B cell (primary cell): Measurements from ENCODE around the gene IRF1. TPM values are rescaled to one million over a fixed set of nuclear protein-coding genes. Genes with fewer than 3 reads are reported as not detected.

Experiments used
- ATAC-seq: fragments of 200-7000 bp; cut with Tn5 transposase; one replicate; pipeline ENCODE4 v1.10.0; 2021; ENCODE audit warnings: low read depth, mild to moderate bottlenecking, moderate number of reproducible peaks, moderate library complexity
- CTCF ChIA-PET: fragments of 350-600 bp; sonication (Branson Sonifier 250); formaldehyde crosslinking; loops from one replicate; lab custom pipeline; 2021; ENCODE audit warnings: antibody characterized with exemption, inconsistent platforms; lab: Charles Lee
- POLR2A ChIA-PET: fragments of 350-600 bp; sonication (Branson Sonifier 250); formaldehyde crosslinking; loops from one replicate; lab custom pipeline; 2021; ENCODE audit warnings: antibody characterized with exemption; lab: Charles Lee
- DNase-seq: peaks from one replicate; pipeline ENCODE4 v3.0.0; 2013
- H2AFZ ChIP-seq: 2 replicates; pipeline ENCODE4 v1.6.1; 2012; ENCODE audit warnings: mild to moderate bottlenecking, low read depth, low read length; ENCODE audit not compliant: insufficient read depth, poor library complexity, severe bottlenecking
- H3K27ac ChIP-seq, 2 donors: 1 replicate in 1 of 2; 2 replicates in 1 of 2; pipeline ENCODE4 v1.5.1; 2012 to 2013; ENCODE audit warnings: low read length in 2 of 2, mild to moderate bottlenecking in 2 of 2, moderate library complexity in 1 of 2
- H3K27me3 ChIP-seq, 4 experiments: fragments of 200-600 bp in 1 of 4; sonication (generic) in 1 of 4; replicated peaks in 1 of 4; 1 replicate in 2 of 4; 2 replicates in 2 of 4; pipeline versions ENCODE4 v1.6.1 to v1.7.0; 2013 to 2016; ENCODE audit warnings: low read length in 3 of 4, mild to moderate bottlenecking in 2 of 4, mixed read lengths in 1 of 4, moderate library complexity in 1 of 4; ENCODE audit not compliant: insufficient read depth in 4 of 4, control insufficient read depth in 3 of 4; ENCODE audit errors: control extremely low read depth in 1 of 4
- H3K36me3 ChIP-seq, 2 experiments: replicated peaks in 1 of 2; 1 replicate in 1 of 2; 2 replicates in 1 of 2; pipeline versions ENCODE4 v1.6.1 to v1.7.1; 2013; ENCODE audit warnings: low read length in 1 of 2; ENCODE audit not compliant: insufficient read depth in 2 of 2, control insufficient read depth in 1 of 2; ENCODE audit errors: control extremely low read depth in 1 of 2, extremely low read depth in 1 of 2
- H3K4me1 ChIP-seq, 2 donors: fragments of 200-600 bp in 1 of 2; sonication (generic) in 1 of 2; 1 replicate in 1 of 2; 2 replicates in 1 of 2; pipeline versions ENCODE4 v1.5.1 to v1.6.1; 2013 to 2017; ENCODE audit warnings: low read length in 2 of 2; ENCODE audit not compliant: control insufficient read depth in 2 of 2, insufficient read depth in 2 of 2
- H3K4me2 ChIP-seq: replicated peaks from 2 replicates; pipeline ENCODE3; 2012; ENCODE audit warnings: mild to moderate bottlenecking, low read depth, low read length; ENCODE audit not compliant: poor library complexity, severe bottlenecking
- H3K4me3 ChIP-seq, 5 experiments: fragments of 200-600 bp in 1 of 5; sonication (generic) in 1 of 5; 1 replicate in 3 of 5; 2 replicates in 2 of 5; pipeline versions ENCODE4 v1.5.1 to v1.7.0; 2011 to 2016; ENCODE audit warnings: low read length in 4 of 5, mild to moderate bottlenecking in 4 of 5, low read depth in 2 of 5, control low read depth in 1 of 5, moderate library complexity in 1 of 5; ENCODE audit not compliant: insufficient read depth in 1 of 5; ENCODE audit errors: control extremely low read depth in 1 of 5, extremely low read depth in 1 of 5
- H3K79me2 ChIP-seq: fragments of 200-600 bp; sonication (generic); one replicate; pipeline ENCODE4 v1.6.0; 2016; ENCODE audit warnings: low read length; ENCODE audit not compliant: control insufficient read depth, insufficient read depth
- H3K9ac ChIP-seq: fragments of 200-600 bp; sonication (generic); 2 replicates; pipeline ENCODE4 v1.6.1; 2017; ENCODE audit warnings: mild to moderate bottlenecking, low read length, moderate library complexity
- H3K9me3 ChIP-seq, 3 donors: one replicate each; pipeline versions ENCODE4 v1.6.1 to v1.7.1; 2013; ENCODE audit warnings: low read length in 2 of 3; ENCODE audit not compliant: control insufficient read depth in 2 of 3, insufficient read depth in 1 of 3; ENCODE audit errors: control extremely low read depth in 1 of 3
- H4K20me1 ChIP-seq: 2 replicates; pipeline ENCODE4 v1.6.0; 2012; ENCODE audit warnings: mild to moderate bottlenecking, low read length; ENCODE audit not compliant: insufficient read depth, control insufficient read depth, poor library complexity, severe bottlenecking
- H3K27ac Mint-ChIP-seq: one replicate; pipeline ENCODE4 v1.8.0; 2021; ENCODE audit warnings: mixed read lengths
- H3K27me3 Mint-ChIP-seq: one replicate; pipeline ENCODE4 v1.8.0; 2021; ENCODE audit warnings: mixed read lengths
- H3K4me1 Mint-ChIP-seq: one replicate; pipeline ENCODE4 v1.8.0; 2021; ENCODE audit warnings: mixed read lengths
- H3K4me3 Mint-ChIP-seq: one replicate; pipeline ENCODE4 v1.8.0; 2021; ENCODE audit warnings: mixed read lengths
- H3K9me3 Mint-ChIP-seq: one replicate; pipeline ENCODE4 v1.8.0; 2022; ENCODE audit warnings: mixed read lengths; ENCODE audit not compliant: insufficient read depth
- EZH2 ChIP-seq: IDR thresholded peaks from 2 replicates; pipeline ENCODE4 v1.6.1; 2012; ENCODE audit warnings: borderline replicate concordance, low read depth, mild to moderate bottlenecking, moderate library complexity, low read length; ENCODE audit not compliant: insufficient read depth, poor library complexity, severe bottlenecking
- WGBS: methylation state at CpG from one replicate; pipeline ENCODE4 v1.1.5; 2013; ENCODE audit warnings: missing lambda C conversion rate; ENCODE audit not compliant: insufficient coverage; 5-methylcytosine and 5-hydroxymethylcytosine counted together
- intact Hi-C: fragments of 100-400 bp; cut with micrococcal nuclease; formaldehyde crosslinking; loops from one replicate; pipeline ENCODE4 v1.10.0; 2022
- polyA plus RNA-seq: library from polyadenylated mRNA; depleted of rRNA; stranded (reverse); fragments of >200 nt; gene quantifications from 2 replicates; pipeline ENCODE4 v1.2.3, GENCODE V29; 2012
- total RNA-seq, 2 donors: library from RNA; stranded (reverse); fragments of 120-200 nt in 1 of 2; gene quantifications; 1 replicate in 1 of 2; 2 replicates in 1 of 2; pipeline versions ENCODE4 v1.2.3 to v1.2.4, GENCODE V29; 2013 to 2022
- TF ChIP-seq, protein P1 (sequence below): fragments of 200-600 bp; IDR thresholded peaks from one replicate; pipeline ENCODE4 v1.8.0; 2022; ENCODE audit warnings: antibody characterized with exemption, mild to moderate bottlenecking

The IRF1 gene
- total and polyA plus RNA-seq, 2 donors (not counting 1 experiment from before 2014, with no cell fraction given): 173 to 306 TPM

DNA sequence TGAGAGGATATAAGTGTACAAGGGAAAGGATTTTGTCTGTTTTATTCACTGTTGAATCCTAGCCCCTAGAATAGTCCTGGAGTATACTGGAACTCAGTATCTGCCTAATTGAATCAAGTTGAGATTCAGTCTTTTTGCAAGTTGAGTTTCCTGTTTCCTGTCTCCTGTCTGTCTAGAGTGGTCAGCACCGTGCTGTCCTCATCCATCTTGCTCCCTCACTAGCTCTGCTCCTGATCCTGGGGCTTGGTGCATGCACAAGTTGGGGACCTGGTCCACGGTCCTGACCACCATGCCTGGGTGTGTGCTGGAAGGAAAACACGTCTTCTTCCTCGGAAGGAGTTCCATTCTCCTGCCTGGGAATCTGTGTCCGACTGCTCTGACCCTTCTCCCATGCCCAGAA is 49.6 kb upstream of the IRF1 start:
- DNase-seq (no peak), ATAC-seq (no peak)
- ChIA-PET POLR2A (no interaction called here), CTCF (no interaction called here)
- peaks cover 22% of the 10 kb centered on the region for H3K27me3 Mint-ChIP-seq
- Histone ChIP-seq H3K4me3 (no peak overlapping the region), H3K27me3 (peaks cover 0 to 12% (median 3%) of the 10 kb centered on the region in 4 experiments), H3K4me2 (no peak overlapping the region), H3K9ac (no peak overlapping the region), H3K4me1 (no peaks in the 10 kb centered on the region), H3K9me3 (no peaks in the 10 kb centered on the region), H2AFZ (no peak overlapping the region), H4K20me1 (no peaks in the 10 kb centered on the region), H3K79me2 (no peaks in the 10 kb centered on the region), H3K27ac (no peak overlapping the region), H3K36me3 (no peaks in the 10 kb centered on the region)
- no peaks in the 10 kb centered on the region for H3K9me3 Mint-ChIP-seq
- no peak overlapping the region for H3K27ac Mint-ChIP-seq
- H3K4me1 Mint-ChIP-seq: no peaks in the 10 kb centered on the region
- WGBS: 93% methylated on average over 5 of the region's 5 CpGs
- TF ChIP-seq, protein P1, sequence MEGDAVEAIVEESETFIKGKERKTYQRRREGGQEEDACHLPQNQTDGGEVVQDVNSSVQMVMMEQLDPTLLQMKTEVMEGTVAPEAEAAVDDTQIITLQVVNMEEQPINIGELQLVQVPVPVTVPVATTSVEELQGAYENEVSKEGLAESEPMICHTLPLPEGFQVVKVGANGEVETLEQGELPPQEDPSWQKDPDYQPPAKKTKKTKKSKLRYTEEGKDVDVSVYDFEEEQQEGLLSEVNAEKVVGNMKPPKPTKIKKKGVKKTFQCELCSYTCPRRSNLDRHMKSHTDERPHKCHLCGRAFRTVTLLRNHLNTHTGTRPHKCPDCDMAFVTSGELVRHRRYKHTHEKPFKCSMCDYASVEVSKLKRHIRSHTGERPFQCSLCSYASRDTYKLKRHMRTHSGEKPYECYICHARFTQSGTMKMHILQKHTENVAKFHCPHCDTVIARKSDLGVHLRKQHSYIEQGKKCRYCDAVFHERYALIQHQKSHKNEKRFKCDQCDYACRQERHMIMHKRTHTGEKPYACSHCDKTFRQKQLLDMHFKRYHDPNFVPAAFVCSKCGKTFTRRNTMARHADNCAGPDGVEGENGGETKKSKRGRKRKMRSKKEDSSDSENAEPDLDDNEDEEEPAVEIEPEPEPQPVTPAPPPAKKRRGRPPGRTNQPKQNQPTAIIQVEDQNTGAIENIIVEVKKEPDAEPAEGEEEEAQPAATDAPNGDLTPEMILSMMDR: no peak
- TF ChIP-seq EZH2: no peak
- intact Hi-C loops: no loop called here
- no peak overlapping the region for H3K4me3 Mint-ChIP-seq

DNA sequence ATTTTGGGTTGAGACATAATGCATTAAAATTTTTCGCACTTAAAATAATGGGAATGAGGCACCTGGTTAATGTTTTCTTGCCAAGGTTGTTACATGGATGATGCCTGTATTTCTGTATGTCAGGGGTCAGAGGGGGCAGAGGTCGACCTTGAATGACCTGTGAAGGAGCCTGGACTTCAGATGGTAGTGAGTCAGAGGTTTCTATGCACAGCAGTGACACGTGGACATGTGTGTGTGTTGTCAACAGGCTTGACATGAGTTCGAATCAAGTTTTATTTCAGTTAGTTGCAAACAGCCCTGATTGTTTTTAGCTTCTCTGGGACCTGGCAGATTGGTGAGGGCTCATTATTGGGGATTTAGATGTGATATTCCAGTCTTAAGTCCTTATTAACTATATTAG is 49.1 kb upstream of the IRF1 start:
- no peaks in the 10 kb centered on the region for H3K36me3 ChIP-seq
- no peaks in the 10 kb centered on the region for H3K9me3 Mint-ChIP-seq
- no peak for TF ChIP-seq EZH2
- TF ChIP-seq, protein P1: no peak
- H2AFZ ChIP-seq: no peak overlapping the region
- no peaks in the 10 kb centered on the region for H3K9me3 ChIP-seq
- DNase-seq: no peak
- ChIA-PET POLR2A (no interaction called here), CTCF (no interaction called here)
- H3K4me1 ChIP-seq: no peaks in the 10 kb centered on the region
- 77% methylated on average over 3 of the region's 4 CpGs for WGBS
- no peaks in the 10 kb centered on the region for H3K4me1 Mint-ChIP-seq
- H3K27ac Mint-ChIP-seq: no peak overlapping the region
- H3K79me2 ChIP-seq: no peaks in the 10 kb centered on the region
- ATAC-seq: no peak
- no peak overlapping the region for H3K4me3 Mint-ChIP-seq
- H3K27me3 Mint-ChIP-seq: peaks cover 27% of the 10 kb centered on the region
- no peak overlapping the region for H3K27ac ChIP-seq
- peaks cover 0 to 14% (median 6%) of the 10 kb centered on the region in 4 experiments for H3K27me3 ChIP-seq
- H3K9ac ChIP-seq: no peak overlapping the region
- H4K20me1 ChIP-seq: no peaks in the 10 kb centered on the region
- H3K4me2 ChIP-seq: no peak overlapping the region
- H3K4me3 ChIP-seq: no peak overlapping the region
- intact Hi-C loops: no loop called here
